ENCODE measurements around the gene TIGD1. TPM values are rescaled to one million over a fixed set of nuclear protein-coding genes. Genes with fewer than 3 reads are reported as not detected.
"Not testable (repeated sequence)": the region's sequence is repeated elsewhere in the genome, so short reads cannot be mapped to it uniquely, and the experiment has no call there.

TIGD1 gene
- total RNA-seq, 5 donors from 2014 or later (not counting 1 experiment from before 2014, with no cell fraction given) = 15.6 to 20.4 (median 16.9) TPM

- H3K4me1 Mint-ChIP-seq = no peaks in the 10 kb centered on the region
- H3K36me3 ChIP-seq (ENCODE audit: control insufficient read depth in 2 of 2, extremely low read depth in 1 of 2, insufficient read depth in 1 of 2, low read length in 1 of 2) = peaks cover 14 to 65% of the 10 kb centered on the region in 2 donors
- H3K4me3 Mint-ChIP-seq = no peak overlapping the region
- ChIA-PET CTCF (no interaction called here), POLR2A (no interaction called here)
- H3K9me3 Mint-ChIP-seq = no peaks in the 10 kb centered on the region
- WGBS (ENCODE audit: insufficient coverage) = 97% methylated on average over 5 of the region's 8 CpGs
- no peaks in the 10 kb centered on the region for H3K27me3 Mint-ChIP-seq
- no peaks in the 10 kb centered on the region for H3K9me3 ChIP-seq
- peaks cover 60% of the 10 kb centered on the region for H3K36me3 Mint-ChIP-seq
- no peak overlapping the region for H3K27ac Mint-ChIP-seq
- no peaks in the 10 kb centered on the region for H3K4me1 ChIP-seq (ENCODE audit: control insufficient read depth in 1 of 2, extremely low read depth in 1 of 2, insufficient read depth in 2 of 2, low read length in 2 of 2)
- DNase-seq = no peak
- no peak for ATAC-seq (replicated peaks in 1 of 4)
- H3K27ac ChIP-seq (ENCODE audit: low read length) = no peak overlapping the region
- no peaks in the 10 kb centered on the region for H3K27me3 ChIP-seq (replicated peaks in 1 of 2; ENCODE audit: control insufficient read depth in 2 of 2, extremely low read depth in 1 of 2, insufficient read depth in 2 of 2, low read length in 1 of 2)
- H3K4me3 ChIP-seq (ENCODE audit: control insufficient read depth in 1 of 2, extremely low read depth in 1 of 2, low read length in 1 of 2) = no peak overlapping the region
These were observed 23.5 kb upstream of the TIGD1 start for GRCh38 chr2:232573771-232574435.

GRCh38 chr2:232573042-232573441, 22.7 kb upstream of the TIGD1 start:
- DNase-seq = no peak
- Histone ChIP-seq H3K36me3 (ENCODE audit: control insufficient read depth in 2 of 2, extremely low read depth in 1 of 2, insufficient read depth in 1 of 2, low read length in 1 of 2) (peaks cover 14 to 74% of the 10 kb centered on the region in 2 donors), H3K9me3 (no peaks in the 10 kb centered on the region), H3K4me1 (ENCODE audit: control insufficient read depth in 1 of 2, extremely low read depth in 1 of 2, insufficient read depth in 2 of 2, low read length in 2 of 2) (no peaks in the 10 kb centered on the region), H3K4me3 (ENCODE audit: control insufficient read depth in 1 of 2, extremely low read depth in 1 of 2, low read length in 1 of 2) (no peak overlapping the region), H3K27ac (ENCODE audit: low read length) (no peak overlapping the region), H3K27me3 (replicated peaks in 1 of 2; ENCODE audit: control insufficient read depth in 2 of 2, extremely low read depth in 1 of 2, insufficient read depth in 2 of 2, low read length in 1 of 2) (no peaks in the 10 kb centered on the region)
- no peak overlapping the region for H3K4me3 Mint-ChIP-seq
- no peaks in the 10 kb centered on the region for H3K27me3 Mint-ChIP-seq
- no peak for ATAC-seq (replicated peaks in 1 of 4)
- H3K9me3 Mint-ChIP-seq = no peaks in the 10 kb centered on the region
- peaks cover 64% of the 10 kb centered on the region for H3K36me3 Mint-ChIP-seq
- H3K4me1 Mint-ChIP-seq = no peaks in the 10 kb centered on the region
- POLR2A ChIA-PET = no interaction called here
- CTCF ChIA-PET = no interaction called here
- H3K27ac Mint-ChIP-seq = no peak overlapping the region

- Mint-ChIP-seq H3K4me3 (no peak overlapping the region), H3K9me3 (no peaks in the 10 kb centered on the region), H3K27me3 (no peaks in the 10 kb centered on the region), H3K36me3 (peaks cover 72% of the 10 kb centered on the region), H3K4me1 (no peaks in the 10 kb centered on the region), H3K27ac (no peak overlapping the region)
- WGBS (ENCODE audit: insufficient coverage) = 92% methylated on average over 7 of the region's 7 CpGs
- no peak for DNase-seq
- Histone ChIP-seq H3K4me3 (ENCODE audit: control insufficient read depth in 1 of 2, extremely low read depth in 1 of 2, low read length in 1 of 2) (no peak overlapping the region), H3K36me3 (ENCODE audit: control insufficient read depth in 2 of 2, extremely low read depth in 1 of 2, insufficient read depth in 1 of 2, low read length in 1 of 2) (peaks cover 24 to 75% of the 10 kb centered on the region in 2 donors), H3K9me3 (no peaks in the 10 kb centered on the region), H3K27me3 (replicated peaks in 1 of 2; ENCODE audit: control insufficient read depth in 2 of 2, extremely low read depth in 1 of 2, insufficient read depth in 2 of 2, low read length in 1 of 2) (no peaks in the 10 kb centered on the region), H3K27ac (ENCODE audit: low read length) (no peak overlapping the region), H3K4me1 (ENCODE audit: control insufficient read depth in 1 of 2, extremely low read depth in 1 of 2, insufficient read depth in 2 of 2, low read length in 2 of 2) (no peaks in the 10 kb centered on the region)
- POLR2A ChIA-PET = no interaction called here
- ATAC-seq (replicated peaks in 1 of 4) = no peak
- CTCF ChIA-PET = interaction anchor here in 1 of 2 donors (0.6 kb wide), 1 partner anchor 19 kb away, joined by 5 read pairs; no protein-coding TSS in a partner anchor
These were observed 20.7 kb upstream of the TIGD1 start for GRCh38 chr2:232571026-232571474.

GRCh38 chr2:232570481-232570880, 20.1 kb upstream of the TIGD1 start:
- ATAC-seq (replicated peaks in 1 of 4); POLR2A ChIA-PET; H3K9me3 ChIP-seq; H3K27ac ChIP-seq (ENCODE audit: low read length); H3K4me3 ChIP-seq (ENCODE audit: control insufficient read depth in 1 of 2, extremely low read depth in 1 of 2, low read length in 1 of 2); H3K9me3 Mint-ChIP-seq; H3K27ac Mint-ChIP-seq; H3K27me3 ChIP-seq (replicated peaks in 1 of 2; ENCODE audit: control insufficient read depth in 2 of 2, extremely low read depth in 1 of 2, insufficient read depth in 2 of 2, low read length in 1 of 2); H3K4me1 Mint-ChIP-seq; DNase-seq; H3K27me3 Mint-ChIP-seq; H3K4me1 ChIP-seq (ENCODE audit: control insufficient read depth in 1 of 2, extremely low read depth in 1 of 2, insufficient read depth in 2 of 2, low read length in 2 of 2); H3K4me3 Mint-ChIP-seq: not testable (repeated sequence)
- H3K36me3 Mint-ChIP-seq = peaks cover 76% of the 10 kb centered on the region
- H3K36me3 ChIP-seq (ENCODE audit: control insufficient read depth in 2 of 2, extremely low read depth in 1 of 2, insufficient read depth in 1 of 2, low read length in 1 of 2) = peaks cover 23 to 80% of the 10 kb centered on the region in 2 donors
- WGBS (ENCODE audit: insufficient coverage) = 100% methylated on average over 3 of the region's 6 CpGs
- CTCF ChIA-PET = interaction anchor here in 1 of 2 donors (0.6 kb wide), 1 partner anchor 19 kb away, joined by 5 read pairs; no protein-coding TSS in a partner anchor

- POLR2A ChIA-PET = interaction anchor here in 1 of 2 donors (0.6 kb wide), 1 partner anchor 49 kb away, joined by 5 read pairs; no protein-coding TSS in a partner anchor
- Mint-ChIP-seq H3K4me1 (no peaks in the 10 kb centered on the region), H3K9me3 (no peaks in the 10 kb centered on the region), H3K27ac (no peak overlapping the region), H3K36me3 (peaks cover 76% of the 10 kb centered on the region), H3K4me3 (no peak overlapping the region), H3K27me3 (no peaks in the 10 kb centered on the region)
- Histone ChIP-seq H3K4me3 (ENCODE audit: control insufficient read depth in 1 of 2, extremely low read depth in 1 of 2, low read length in 1 of 2) (no peak overlapping the region), H3K9me3 (no peaks in the 10 kb centered on the region), H3K27me3 (replicated peaks in 1 of 2; ENCODE audit: control insufficient read depth in 2 of 2, extremely low read depth in 1 of 2, insufficient read depth in 2 of 2, low read length in 1 of 2) (no peaks in the 10 kb centered on the region), H3K4me1 (ENCODE audit: control insufficient read depth in 1 of 2, extremely low read depth in 1 of 2, insufficient read depth in 2 of 2, low read length in 2 of 2) (no peaks in the 10 kb centered on the region), H3K27ac (ENCODE audit: low read length) (no peak overlapping the region), H3K36me3 (ENCODE audit: control insufficient read depth in 2 of 2, extremely low read depth in 1 of 2, insufficient read depth in 1 of 2, low read length in 1 of 2) (peaks cover 19 to 82% of the 10 kb centered on the region in 2 donors)
- CTCF ChIA-PET = no interaction called here
- no peak for ATAC-seq (replicated peaks in 1 of 4)
- no peak for DNase-seq
- no CpG with 5 or more reads among the region's 9 CpGs for WGBS (ENCODE audit: insufficient coverage)
These were observed 19.2 kb upstream of the TIGD1 start for GRCh38 chr2:232569541-232569940.

- ChIA-PET POLR2A (no interaction called here), CTCF (interaction anchor here in 1 of 2 donors (1.1 kb wide), 1 partner anchor 49 kb away, joined by 3 read pairs; no protein-coding TSS in a partner anchor)
- no peaks in the 10 kb centered on the region for H3K27me3 Mint-ChIP-seq
- no peaks in the 10 kb centered on the region for H3K9me3 ChIP-seq
- H3K36me3 ChIP-seq (ENCODE audit: control insufficient read depth in 2 of 2, extremely low read depth in 1 of 2, insufficient read depth in 1 of 2, low read length in 1 of 2) = peaks cover 19 to 87% of the 10 kb centered on the region in 2 donors
- no peaks in the 10 kb centered on the region for H3K9me3 Mint-ChIP-seq
- H3K4me3 ChIP-seq (ENCODE audit: control insufficient read depth in 1 of 2, extremely low read depth in 1 of 2, low read length in 1 of 2) = no peak overlapping the region
- peaks cover 76% of the 10 kb centered on the region for H3K36me3 Mint-ChIP-seq
- WGBS (ENCODE audit: insufficient coverage) = no CpG with 5 or more reads among the region's 5 CpGs
- no peaks in the 10 kb centered on the region for H3K27me3 ChIP-seq (replicated peaks in 1 of 2; ENCODE audit: control insufficient read depth in 2 of 2, extremely low read depth in 1 of 2, insufficient read depth in 2 of 2, low read length in 1 of 2)
- H3K4me1 Mint-ChIP-seq = no peaks in the 10 kb centered on the region
- no peaks in the 10 kb centered on the region for H3K4me1 ChIP-seq (ENCODE audit: control insufficient read depth in 1 of 2, extremely low read depth in 1 of 2, insufficient read depth in 2 of 2, low read length in 2 of 2)
- ATAC-seq (replicated peaks in 1 of 4) (no peak), DNase-seq (no peak)
- H3K4me3 Mint-ChIP-seq = no peak overlapping the region
- H3K27ac ChIP-seq (ENCODE audit: low read length) = no peak overlapping the region
- no peak overlapping the region for H3K27ac Mint-ChIP-seq
These were observed 17.8 kb upstream of the TIGD1 start for GRCh38 chr2:232568161-232568560.
